Endothelial cell of umbilical vein (primary cell): ENCODE results near the gene STX8. TPM values are rescaled to one million over a fixed set of nuclear protein-coding genes. Genes with fewer than 3 reads are reported as not detected.

ENCODE experiments used
- BruUV-seq: library from RNA; stranded (reverse); fragments of 400-500 nt; replicated peaks from 2 replicates; lab custom pipeline; 2021; lab: Mats Ljungman, UMichigan
- CTCF ChIA-PET: fragments of 300-600, 350-600 bp; sonication (Branson Sonifier 250); formaldehyde crosslinking; loops from one replicate; lab custom pipeline; 2021; ENCODE audit warnings: antibody characterized with exemption, inconsistent platforms; lab: Charles Lee
- POLR2A ChIA-PET: fragments of 300-600, 350-600 bp; sonication (Branson Sonifier 250); formaldehyde crosslinking; loops from one replicate; lab custom pipeline; 2021; ENCODE audit warnings: antibody characterized with exemption, inconsistent platforms; lab: Charles Lee
- DNase-seq: peaks from one replicate; pipeline ENCODE4 v3.0.0-alpha.2; 2011; ENCODE audit warnings: low read depth, low spot score
- FAIRE-seq: peaks from 2 replicates; lab custom pipeline; 2011; peaks lifted over from hg19 to GRCh38; lab: Jason Lieb, UNC
- H2AFZ ChIP-seq: 2 replicates; pipeline ENCODE4 v1.6.0; 2012; ENCODE audit warnings: low read depth, low read length, control low read depth, inconsistent platforms
- H3K27ac ChIP-seq: 2 replicates; pipeline ENCODE4 v1.5.1; 2011; ENCODE audit warnings: low read depth, mild to moderate bottlenecking, control low read depth, low read length, moderate library complexity; ENCODE audit not compliant: insufficient read depth
- H3K27me3 ChIP-seq, 2 experiments: 2 replicates each; pipeline versions ENCODE4 v1.6.0 to v1.6.1; 2011; ENCODE audit warnings: low read length in 2 of 2, mixed read lengths in 1 of 2; ENCODE audit not compliant: control insufficient read depth in 2 of 2, insufficient read depth in 2 of 2
- H3K36me3 ChIP-seq, 2 experiments: 2 replicates in 1 of 2; 3 replicates in 1 of 2; pipeline ENCODE4 v1.5.1; 2011; ENCODE audit warnings: low read length in 2 of 2, mild to moderate bottlenecking in 1 of 2, moderate library complexity in 1 of 2; ENCODE audit not compliant: control insufficient read depth in 2 of 2, insufficient read depth in 2 of 2; ENCODE audit errors: extremely low read depth in 1 of 2
- H3K4me1 ChIP-seq: 3 replicates; pipeline ENCODE4 v1.5.1; 2011; ENCODE audit warnings: mild to moderate bottlenecking, low read length; ENCODE audit not compliant: control insufficient read depth, insufficient read depth; ENCODE audit errors: extremely low read depth
- H3K4me2 ChIP-seq: 2 replicates; pipeline ENCODE4 v1.6.1; 2011; ENCODE audit warnings: low read length, control low read depth, mixed read lengths; ENCODE audit not compliant: insufficient read depth
- H3K4me3 ChIP-seq, 3 experiments: fragments of 200-600 bp in 1 of 3; sonication (generic), shearing (Covaris generic) in 1 of 3; replicated peaks in 1 of 3; 2 replicates each; pipeline ENCODE4 v1.5.1; 2011 to 2016; ENCODE audit warnings: control low read depth in 3 of 3, low read length in 3 of 3, mild to moderate bottlenecking in 2 of 3, inconsistent platforms in 1 of 3, low read depth in 1 of 3, moderate library complexity in 1 of 3; ENCODE audit not compliant: insufficient read depth in 1 of 3
- H3K79me2 ChIP-seq: 2 replicates; pipeline ENCODE4 v1.6.0; 2012; ENCODE audit warnings: low read length, inconsistent platforms; ENCODE audit not compliant: control insufficient read depth, insufficient read depth
- H3K9ac ChIP-seq: replicated peaks from 2 replicates; pipeline ENCODE3; 2011; ENCODE audit warnings: low read length, control low read depth; ENCODE audit not compliant: insufficient read depth; ENCODE audit errors: extremely low read depth
- H3K9me1 ChIP-seq: replicated peaks from 3 replicates; pipeline ENCODE4 v1.6.0; 2011; ENCODE audit warnings: mild to moderate bottlenecking, low read length; ENCODE audit not compliant: control insufficient read depth, insufficient read depth; ENCODE audit errors: extremely low read depth
- H3K9me3 ChIP-seq: replicated peaks from 2 replicates; pipeline ENCODE4 v1.5.1; 2012; ENCODE audit warnings: low read length, inconsistent platforms; ENCODE audit not compliant: control insufficient read depth, insufficient read depth
- H4K20me1 ChIP-seq: replicated peaks from 2 replicates; pipeline ENCODE3; 2011; ENCODE audit warnings: mild to moderate bottlenecking, low read length; ENCODE audit not compliant: control insufficient read depth, insufficient read depth; ENCODE audit errors: extremely low read depth
- CTCF ChIP-seq, 2 donors: IDR thresholded peaks; 1 replicate in 1 of 2; 2 replicates in 1 of 2; pipeline ENCODE4 v1.5.1; 2011; ENCODE audit warnings: low read length in 2 of 2, mild to moderate bottlenecking in 2 of 2, moderate library complexity in 2 of 2, control low read depth in 1 of 2, inconsistent platforms in 1 of 2, low read depth in 1 of 2; ENCODE audit not compliant: insufficient read depth in 1 of 2; ENCODE audit errors: extremely low read depth in 1 of 2
- EZH2 ChIP-seq: IDR thresholded peaks from 2 replicates; pipeline ENCODE4 v1.6.1; 2012; ENCODE audit warnings: borderline replicate concordance, low read depth, mild to moderate bottlenecking, moderate library complexity, low read length, inconsistent platforms; ENCODE audit not compliant: severe bottlenecking
- FOS ChIP-seq: IDR thresholded peaks from 2 replicates; pipeline ENCODE4 v1.6.1; 2011; ENCODE audit warnings: mild to moderate bottlenecking, low read length, moderate library complexity, borderline replicate concordance; ENCODE audit not compliant: insufficient read depth
- GATA2 ChIP-seq: IDR thresholded peaks from 2 replicates; pipeline ENCODE4 v1.7.0; 2011; ENCODE audit warnings: low read depth, mild to moderate bottlenecking, moderate library complexity, mixed read lengths, low read length; ENCODE audit not compliant: insufficient read length, insufficient read depth
- JUN ChIP-seq: IDR thresholded peaks from 2 replicates; pipeline ENCODE4 v1.6.1; 2011; ENCODE audit warnings: borderline replicate concordance, low read depth; ENCODE audit not compliant: insufficient read length, insufficient read depth
- MYC ChIP-seq: IDR thresholded peaks from one replicate; pipeline ENCODE4 v1.6.1; 2011; ENCODE audit warnings: mild to moderate bottlenecking, low read depth, low read length
- POLR2A ChIP-seq: IDR thresholded peaks from 2 replicates; pipeline ENCODE4 v1.6.1; 2012; ENCODE audit warnings: low read depth, mild to moderate bottlenecking, control low read depth, low read length
- POLR2AphosphoS5 ChIP-seq: IDR thresholded peaks from 2 replicates; pipeline ENCODE4 v1.6.1; 2012; ENCODE audit warnings: low read depth, mild to moderate bottlenecking, control low read depth, low read length, moderate library complexity; ENCODE audit not compliant: insufficient read depth
- dilution Hi-C: fragments of 300-500 bp; cut with MboI; formaldehyde crosslinking; loops from one replicate; pipeline ENCODE4 v1.15.0; 2019; ENCODE audit warnings: low sequenced_read_pairs; ENCODE audit not compliant: extremely low pct_ligation_motif_present
- intact Hi-C: fragments of 100-400 bp; cut with micrococcal nuclease; formaldehyde crosslinking; loops from one replicate; pipeline ENCODE4 v1.10.0; 2022
- polyA plus RNA-seq, 4 experiments: library from polyadenylated mRNA; depleted of rRNA in 3 of 4; stranded (reverse) in 3 of 4; unstranded in 1 of 4; fragments of >200 nt; gene quantifications; 2 replicates each; pipeline versions ENCODE4 v1.2.1 to v1.2.3, GENCODE V29; 2011 to 2012; ENCODE audit warnings: missing spikeins in 1 of 4
- total RNA-seq: library from RNA; stranded (reverse); gene quantifications from 2 replicates; pipeline ENCODE4 v1.2.3, GENCODE V29; 2021
- TF ChIP-seq, protein P1 (sequence below): IDR thresholded peaks from 2 replicates; pipeline ENCODE4 v1.6.1; 2011; ENCODE audit not compliant: insufficient read depth, insufficient read length

STX8 gene
- total and polyA plus RNA-seq, 2 donors (not counting 3 experiments of a cell fraction or from before 2014, with no cell fraction given) = 25.9 to 67.3 TPM

DNA sequence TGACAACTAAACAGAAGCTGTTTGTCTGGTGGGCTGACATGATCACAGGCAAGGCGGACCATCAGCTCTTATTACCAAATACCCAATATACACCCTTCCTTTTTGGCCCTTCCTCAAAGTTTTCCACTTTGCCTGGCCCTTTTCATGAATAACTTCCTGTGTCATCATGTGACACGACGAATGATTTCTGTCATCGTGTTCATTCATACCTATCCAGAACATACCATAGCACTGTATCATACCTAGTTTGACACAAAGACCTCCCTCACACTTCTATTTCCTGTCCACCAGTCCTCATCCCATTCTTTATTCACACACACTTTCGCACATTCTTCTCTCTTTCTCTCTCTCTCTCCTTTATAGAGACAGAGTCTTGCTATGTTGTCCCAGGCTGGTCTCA lies 131.8 kb downstream of the STX8 start:
- H3K4me3 ChIP-seq = no peak overlapping the region
- no peak overlapping the region for H3K27ac ChIP-seq
- DNase-seq (no peak), FAIRE-seq (no peak)
- H3K9me1 ChIP-seq = no peaks in the 10 kb centered on the region
- no peak overlapping the region for H2AFZ ChIP-seq
- H3K79me2 ChIP-seq = no peaks in the 10 kb centered on the region
- no peaks in the 10 kb centered on the region for H3K27me3 ChIP-seq
- ChIA-PET CTCF (interaction anchor here (0.9 kb wide), 1 partner anchor 22 kb away, joined by 3 read pairs; no protein-coding TSS in a partner anchor), POLR2A (no interaction called here)
- H3K9me3 ChIP-seq = no peaks in the 10 kb centered on the region
- intact Hi-C loops (no loop called here), dilution Hi-C loops (no loop called here)
- no TSS peak for BruUV-seq
- no peak overlapping the region for H3K4me2 ChIP-seq
- H3K36me3 ChIP-seq = no peaks in the 10 kb centered on the region
- TF ChIP-seq MYC (no peak), POLR2A (no peak), POLR2AphosphoS5 (no peak), FOS (no peak), CTCF (IDR thresholded peaks at IDR 0.05; ENCODE audit: extremely low read depth in 1 of 2, insufficient read depth in 1 of 2, low read depth in 1 of 2, low read length in 2 of 2) (no peak), EZH2 (no peak), JUN (no peak), GATA2 (no peak)
- TF ChIP-seq, protein P1, sequence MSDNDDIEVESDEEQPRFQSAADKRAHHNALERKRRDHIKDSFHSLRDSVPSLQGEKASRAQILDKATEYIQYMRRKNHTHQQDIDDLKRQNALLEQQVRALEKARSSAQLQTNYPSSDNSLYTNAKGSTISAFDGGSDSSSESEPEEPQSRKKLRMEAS = no peak
- H4K20me1 ChIP-seq = no peaks in the 10 kb centered on the region
- H3K9ac ChIP-seq = no peak overlapping the region
- no peaks in the 10 kb centered on the region for H3K4me1 ChIP-seq
